ENCODE results near the gene ASTN2. TPM values are rescaled to one million over a fixed set of nuclear protein-coding genes. Genes with fewer than 3 reads are reported as not detected.

The ASTN2 gene
- total and polyA plus RNA-seq, 7 donors: 0.60 to 7.5 (median 2.2) TPM

DNA sequence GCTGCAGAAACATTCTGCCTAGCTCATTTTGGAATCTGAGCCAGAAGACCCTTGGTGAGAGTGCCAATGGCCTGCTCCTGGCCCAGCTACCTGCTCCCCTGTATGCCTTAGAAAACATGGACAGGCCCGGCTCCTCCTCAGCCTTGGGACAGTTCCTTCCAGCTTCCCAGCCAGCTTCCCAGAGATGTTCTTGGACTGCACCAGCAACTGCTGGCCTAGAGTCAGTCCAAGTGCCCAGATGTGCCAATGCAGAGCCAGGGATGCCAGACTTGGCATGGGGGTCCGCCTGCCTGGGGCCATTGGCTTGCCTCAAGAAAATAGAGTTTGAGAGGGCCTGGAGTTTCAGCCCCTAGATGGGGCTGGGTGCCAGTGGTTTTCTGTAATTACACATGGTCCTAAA is 870.0 kb downstream of the ASTN2 start:
- no peak overlapping the region for H3K4me3 ChIP-seq
- intact Hi-C loops (cut with DNase I): loop anchor here (10.0 kb wide), 1 partner anchor 50 kb away; no protein-coding TSS in a partner anchor
- no peak for TF ChIP-seq POLR2A (IDR thresholded peaks at IDR 0.05)
- no peaks in the 10 kb centered on the region for H3K9me3 ChIP-seq
- DNase-seq: no peak
- H3K27me3 ChIP-seq: no peaks in the 10 kb centered on the region
- no peaks in the 10 kb centered on the region for H3K4me1 ChIP-seq
- H3K27ac ChIP-seq: no peak overlapping the region
- no peaks in the 10 kb centered on the region for H3K36me3 ChIP-seq
- 92 to 93% methylated on average over 2 of the region's 2 CpGs for WGBS, 2 donors

DNA sequence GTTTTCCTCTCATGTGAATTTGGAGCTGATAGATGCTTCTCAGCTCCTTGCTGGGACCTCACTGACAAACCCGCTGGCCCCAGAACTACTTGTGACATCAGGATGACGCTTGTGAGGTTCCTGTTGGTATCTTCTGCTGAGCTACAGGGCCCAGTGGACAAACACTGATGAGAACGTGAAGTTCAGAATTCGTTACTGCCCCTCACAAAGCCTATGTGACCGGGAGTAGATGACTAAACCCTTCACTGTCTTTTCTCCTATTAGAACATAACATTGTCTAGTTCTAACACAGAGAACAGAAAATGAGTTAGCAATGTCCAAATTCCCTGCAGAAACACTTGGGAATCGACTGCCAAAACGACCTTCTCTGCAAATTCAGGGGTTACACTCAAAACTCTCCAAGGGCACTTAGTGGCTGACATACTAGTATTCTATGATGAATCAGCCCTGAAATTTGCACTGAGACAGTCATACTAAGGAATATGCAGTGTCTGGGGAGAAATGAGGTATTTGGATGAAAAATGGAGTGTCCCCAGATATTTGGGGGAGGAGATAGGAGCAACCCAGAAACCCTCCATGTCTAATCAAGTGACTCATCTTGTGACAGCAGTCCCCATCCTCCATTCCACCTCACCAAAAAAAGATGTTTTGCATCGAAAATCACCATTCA is 871.0 kb downstream of the ASTN2 start:
- H3K9me3 ChIP-seq: no peaks in the 10 kb centered on the region
- no peak for TF ChIP-seq POLR2A (IDR thresholded peaks at IDR 0.05)
- TF ChIP-seq, protein P1, sequence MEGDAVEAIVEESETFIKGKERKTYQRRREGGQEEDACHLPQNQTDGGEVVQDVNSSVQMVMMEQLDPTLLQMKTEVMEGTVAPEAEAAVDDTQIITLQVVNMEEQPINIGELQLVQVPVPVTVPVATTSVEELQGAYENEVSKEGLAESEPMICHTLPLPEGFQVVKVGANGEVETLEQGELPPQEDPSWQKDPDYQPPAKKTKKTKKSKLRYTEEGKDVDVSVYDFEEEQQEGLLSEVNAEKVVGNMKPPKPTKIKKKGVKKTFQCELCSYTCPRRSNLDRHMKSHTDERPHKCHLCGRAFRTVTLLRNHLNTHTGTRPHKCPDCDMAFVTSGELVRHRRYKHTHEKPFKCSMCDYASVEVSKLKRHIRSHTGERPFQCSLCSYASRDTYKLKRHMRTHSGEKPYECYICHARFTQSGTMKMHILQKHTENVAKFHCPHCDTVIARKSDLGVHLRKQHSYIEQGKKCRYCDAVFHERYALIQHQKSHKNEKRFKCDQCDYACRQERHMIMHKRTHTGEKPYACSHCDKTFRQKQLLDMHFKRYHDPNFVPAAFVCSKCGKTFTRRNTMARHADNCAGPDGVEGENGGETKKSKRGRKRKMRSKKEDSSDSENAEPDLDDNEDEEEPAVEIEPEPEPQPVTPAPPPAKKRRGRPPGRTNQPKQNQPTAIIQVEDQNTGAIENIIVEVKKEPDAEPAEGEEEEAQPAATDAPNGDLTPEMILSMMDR (IDR thresholded peaks at IDR 0.05): no peak
- no peak for TF ChIP-seq EP300 (IDR thresholded peaks at IDR 0.05)
- no peak for TF ChIP-seq POLR2AphosphoS5 (IDR thresholded peaks at IDR 0.05)
- no peaks in the 10 kb centered on the region for H3K36me3 ChIP-seq
- no peak overlapping the region for H3K4me3 ChIP-seq
- no peaks in the 10 kb centered on the region for H3K27me3 ChIP-seq
- no peak overlapping the region for H3K27ac ChIP-seq
- intact Hi-C loops (cut with DNase I): loop anchor here (10.0 kb wide), 1 partner anchor 49 kb away; no protein-coding TSS in a partner anchor
- 88 to 91% methylated on average over 8 of the region's 8 CpGs for WGBS, 2 donors
- no peaks in the 10 kb centered on the region for H3K4me1 ChIP-seq
- DNase-seq: no peak

DNA sequence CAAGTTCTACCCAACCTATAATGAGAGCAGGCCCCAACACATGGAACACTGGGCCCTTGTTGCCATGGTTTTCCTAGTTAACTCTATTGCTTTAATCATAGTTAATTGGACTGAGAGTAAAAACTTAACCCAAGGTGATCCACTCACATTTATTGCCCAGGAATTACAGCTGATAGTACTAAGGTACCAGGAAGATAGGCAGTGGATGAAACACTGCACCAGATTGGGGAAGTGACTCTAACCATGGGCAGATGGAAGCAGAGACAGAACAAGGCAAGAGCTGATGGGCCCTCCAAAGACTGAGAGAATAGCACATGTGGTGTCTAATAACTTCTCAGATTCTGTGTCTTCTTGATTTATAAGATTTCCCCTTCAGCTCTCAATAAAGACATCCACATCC is 873.5 kb downstream of the ASTN2 start:
- no peak for TF ChIP-seq POLR2A (IDR thresholded peaks at IDR 0.05)
- TF ChIP-seq POLR2AphosphoS5 (IDR thresholded peaks at IDR 0.05): no peak
- TF ChIP-seq, protein P1 (IDR thresholded peaks at IDR 0.05): no peak
- no peak for TF ChIP-seq EP300 (IDR thresholded peaks at IDR 0.05)
- intact Hi-C loops (cut with DNase I): loop anchor here (10.0 kb wide), 1 partner anchor 47 kb away; no protein-coding TSS in a partner anchor
- Histone ChIP-seq H3K36me3 (no peaks in the 10 kb centered on the region), H3K4me3 (no peak overlapping the region), H3K27me3 (no peaks in the 10 kb centered on the region), H3K4me1 (no peaks in the 10 kb centered on the region), H3K27ac (no peak overlapping the region), H3K9me3 (peaks cover 0 to 2% (median 0%) of the 10 kb centered on the region in 4 donors)
- no peak for DNase-seq

DNA sequence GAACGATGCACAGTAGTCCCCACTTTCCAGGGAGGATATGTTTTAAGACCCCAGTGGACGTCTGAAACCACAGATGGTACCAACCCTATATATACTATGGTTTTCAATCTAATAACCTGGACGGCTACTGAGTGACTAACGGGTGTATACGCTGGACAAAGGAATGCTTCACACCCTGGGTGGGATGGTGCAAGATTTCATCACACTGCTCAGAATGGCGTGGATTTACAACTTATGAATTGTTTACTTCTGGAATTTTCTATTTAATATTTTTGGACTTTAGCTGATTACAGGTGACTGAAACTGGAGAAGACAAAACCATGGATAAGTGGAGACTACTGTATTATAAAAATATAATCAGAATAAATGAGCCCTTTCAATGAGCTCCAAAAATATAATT is 875.3 kb downstream of the ASTN2 start:
- H3K36me3 ChIP-seq: no peaks in the 10 kb centered on the region
- H3K4me3 ChIP-seq: no peak overlapping the region
- no peak overlapping the region for H3K27ac ChIP-seq
- 88% methylated on average over 6 of the region's 6 CpGs for WGBS, 2 donors
- H3K9me3 ChIP-seq: peaks cover 0 to 2% (median 0%) of the 10 kb centered on the region in 4 donors
- no peaks in the 10 kb centered on the region for H3K4me1 ChIP-seq
- no peak for DNase-seq
- no peak for TF ChIP-seq POLR2AphosphoS5 (IDR thresholded peaks at IDR 0.05)
- H3K27me3 ChIP-seq: no peaks in the 10 kb centered on the region
- intact Hi-C loops (cut with DNase I): no loop called here

DNA sequence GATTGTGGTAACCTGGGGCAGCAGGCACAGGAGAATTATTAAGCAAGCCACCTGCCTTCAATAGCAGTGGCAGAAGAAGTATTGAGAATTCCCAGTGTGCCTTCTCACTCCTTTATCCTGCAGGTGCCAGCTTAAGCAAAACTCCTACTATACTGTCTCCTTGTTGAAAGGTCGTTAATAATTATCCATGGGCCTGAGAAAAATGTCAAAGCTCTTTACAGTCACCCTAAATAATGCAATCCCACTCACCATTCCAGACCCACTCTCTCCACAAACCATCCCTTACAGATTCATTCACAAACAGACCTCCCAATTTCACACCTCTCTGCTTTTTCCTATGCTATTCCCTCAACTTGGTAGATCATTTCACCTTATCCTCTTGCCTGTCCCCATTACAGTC is 889.2 kb downstream of the ASTN2 start:
- intact Hi-C loops (cut with DNase I): no loop called here
- Histone ChIP-seq H3K4me1 (no peaks in the 10 kb centered on the region), H3K9me3 (peaks cover 0 to 3% (median 0%) of the 10 kb centered on the region in 4 donors), H3K27ac (no peak overlapping the region), H3K4me3 (no peak overlapping the region), H3K27me3 (no peaks in the 10 kb centered on the region), H3K36me3 (no peaks in the 10 kb centered on the region)
- 83 to 86% methylated on average over 1 of the region's 1 CpG for WGBS, 2 donors
- TF ChIP-seq, protein P1 (IDR thresholded peaks at IDR 0.05): no peak
- TF ChIP-seq POLR2AphosphoS5 (IDR thresholded peaks at IDR 0.05): no peak
- no peak for TF ChIP-seq POLR2A (IDR thresholded peaks at IDR 0.05)
- no peak for TF ChIP-seq EP300 (IDR thresholded peaks at IDR 0.05)
- no peak for DNase-seq

Measured in sigmoid colon (tissue), 7 donors.